Stimulated activated CD4-positive, alpha-beta T cell treated with anti-CD3 and anti-CD28 coated beads, Interleukin-1b, Interleukin-23, amount 100 ng/mL, for 1 hour (primary cell): ENCODE measurements around the gene RIMS4.

ENCODE experiments used
- DNase-seq, 2 donors: peaks; one replicate each; pipeline ENCODE4 v3.0.0-alpha.2; 2020; ENCODE audit warnings: low read depth in 2 of 2

Gene RIMS4

GRCh38 chr20:44742304-44743079 is 67.9 kb downstream of the RIMS4 start:
- DNase-seq: no peak

GRCh38 chr20:44739942-44740341 is 70.4 kb downstream of the RIMS4 start:
- no peak for DNase-seq

- DNase-seq: no peak
Measured at GRCh38 chr20:44738813-44739477, 71.4 kb downstream of the RIMS4 start.

DNA sequence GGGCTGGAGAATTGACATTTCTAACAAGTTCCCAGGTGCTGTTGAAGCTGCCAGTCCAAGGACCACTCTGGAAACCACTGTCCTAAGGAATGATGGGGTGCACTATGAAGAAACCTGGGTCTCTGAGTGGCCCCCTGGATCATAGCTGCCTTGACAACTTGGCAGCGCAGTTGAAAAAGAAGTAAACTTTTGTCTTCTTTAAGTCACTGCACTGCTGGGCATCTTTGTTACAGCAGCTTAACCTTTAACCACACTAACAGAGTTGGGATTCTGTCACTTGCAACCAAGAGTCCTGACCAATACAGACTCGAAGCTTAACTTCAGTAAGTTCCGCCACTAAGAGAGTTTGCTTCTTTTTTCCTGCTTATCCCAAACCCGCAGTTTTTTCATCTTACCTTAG is 73.2 kb downstream of the RIMS4 start:
- DNase-seq: no peak

- DNase-seq: no peak
Measured at GRCh38 chr20:44736170-44737021, 74.0 kb downstream of the RIMS4 start.

GRCh38 chr20:44735816-44736169 is 74.6 kb downstream of the RIMS4 start:
- DNase-seq: no peak

DNA sequence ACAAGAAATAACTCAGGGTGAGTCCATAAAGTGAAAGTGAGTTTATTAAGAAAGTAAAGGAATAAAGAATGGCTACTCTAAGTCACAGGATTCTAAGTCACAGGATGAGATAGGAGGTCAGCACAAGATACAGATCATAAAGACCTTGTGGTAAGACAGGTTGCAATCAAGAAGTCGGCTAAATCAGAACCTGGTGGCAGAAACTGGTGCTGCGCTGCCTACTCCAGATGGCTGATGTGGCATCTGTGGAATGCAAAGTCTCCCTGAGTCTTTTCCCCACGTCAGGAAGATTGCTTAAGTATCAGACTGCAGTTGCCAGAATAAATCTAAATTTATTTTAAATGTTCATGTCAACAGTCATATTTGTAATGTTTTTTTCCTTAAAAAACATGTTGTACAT is 75.4 kb downstream of the RIMS4 start:
- DNase-seq: no peak

DNA sequence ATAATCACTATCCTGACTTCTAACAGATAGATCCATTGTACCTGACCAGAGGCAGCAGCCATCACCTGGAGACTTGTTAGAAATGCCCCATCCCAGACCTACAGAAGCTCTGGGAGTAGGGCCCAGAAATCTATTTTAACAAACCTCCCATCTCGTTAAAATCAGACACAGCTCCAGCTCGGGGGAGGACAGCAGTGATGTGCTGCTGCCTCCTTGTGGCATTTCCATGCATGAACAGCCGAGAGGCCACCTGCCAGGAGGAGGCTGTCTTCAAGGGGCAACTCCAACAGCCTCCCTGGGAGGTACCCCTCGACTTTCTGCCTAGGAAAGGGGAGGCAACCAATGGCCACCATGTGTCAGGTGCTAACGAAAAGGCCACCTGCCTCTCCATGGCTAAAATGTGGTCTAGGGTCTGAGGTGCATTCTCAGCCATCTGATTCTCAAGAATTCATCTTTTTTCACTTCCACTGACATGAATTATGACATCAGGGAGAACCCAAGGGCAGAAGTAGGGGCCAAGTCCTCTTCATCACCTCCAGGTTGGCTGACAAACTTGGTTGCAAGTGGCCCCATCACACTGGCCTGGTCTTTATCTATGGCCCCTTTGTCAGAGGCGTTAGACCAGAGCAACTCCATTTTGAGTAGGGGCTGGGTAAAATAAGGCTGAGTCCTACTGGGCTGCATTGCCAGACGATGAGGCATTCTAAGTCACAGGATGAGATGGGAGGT is 76.8 kb downstream of the RIMS4 start:
- DNase-seq: peak; percentile 13 to 27

DNA sequence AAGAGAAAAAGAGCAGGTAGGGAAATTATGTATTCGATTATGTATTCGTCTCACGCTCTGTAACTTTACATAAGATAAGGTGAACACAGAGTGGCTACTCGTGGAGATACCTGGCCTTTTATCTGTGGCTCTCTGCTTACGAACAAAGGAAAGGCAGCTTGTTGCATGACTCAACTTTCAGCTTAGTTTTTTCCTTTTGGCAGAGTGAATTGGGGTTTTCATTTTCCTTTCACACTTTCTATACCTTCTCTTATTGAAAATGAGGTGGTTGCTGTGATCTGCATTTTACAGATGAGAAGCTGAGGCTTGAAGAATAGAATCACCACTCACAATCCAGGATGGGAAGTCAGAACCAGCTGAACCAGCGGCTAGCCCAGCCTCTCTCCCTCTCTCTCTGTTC is 78.0 kb downstream of the RIMS4 start:
- no peak for DNase-seq

DNA sequence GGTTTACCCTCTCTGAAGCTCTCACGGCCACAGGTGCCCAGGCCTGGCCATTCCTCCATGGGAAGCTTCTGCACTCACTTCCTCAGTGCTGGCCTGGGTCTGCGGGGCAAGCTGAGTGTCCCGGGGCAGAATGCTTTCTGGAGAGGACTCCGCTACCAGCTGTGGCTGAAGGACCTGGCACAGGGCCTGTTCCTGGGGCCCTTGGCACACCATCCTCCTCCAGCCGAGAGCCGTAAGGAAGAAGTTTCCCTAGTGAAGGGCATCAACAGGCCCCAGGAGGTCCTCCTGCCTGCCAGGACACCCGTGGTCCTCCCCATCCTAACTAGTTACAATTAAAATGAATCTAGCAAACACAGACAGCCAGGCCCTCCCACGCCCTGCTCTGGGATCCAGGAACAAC is 78.7 kb downstream of the RIMS4 start:
- no peak for DNase-seq

GRCh38 chr20:44730441-44730840 is 79.9 kb downstream of the RIMS4 start:
- no peak for DNase-seq

DNA sequence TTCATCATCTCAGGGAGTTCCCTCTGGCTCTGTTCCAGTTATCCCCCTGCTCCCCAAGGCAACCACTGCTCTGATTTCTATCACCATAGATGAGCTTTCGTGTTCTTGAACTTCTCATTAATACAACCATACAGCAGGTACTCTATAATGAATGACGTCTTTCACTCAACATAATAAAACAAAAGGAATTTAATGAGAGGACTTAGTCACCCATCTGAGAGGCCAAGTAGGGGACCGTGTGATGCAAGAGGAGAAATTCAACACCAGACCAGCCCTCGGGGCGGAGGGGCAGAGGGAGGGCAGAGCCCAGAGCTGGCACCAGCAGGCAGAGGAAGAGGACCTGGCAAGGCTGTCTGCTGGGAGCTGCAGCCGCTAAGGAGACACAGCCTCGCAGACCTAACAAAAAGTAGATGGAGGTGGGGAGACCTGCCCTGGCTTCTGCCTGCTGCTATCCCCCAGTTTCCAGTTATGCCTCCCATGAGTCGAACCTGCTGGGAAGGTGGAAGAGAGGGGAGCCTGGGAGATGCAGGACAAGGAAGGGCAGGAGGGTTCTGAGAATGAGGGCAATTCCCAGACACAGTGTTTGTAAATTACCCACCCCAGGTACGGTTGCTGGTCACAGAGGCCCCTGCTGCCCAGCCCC is 81.4 kb downstream of the RIMS4 start:
- DNase-seq: no peak

GRCh38 chr20:44727651-44728050 is 82.7 kb downstream of the RIMS4 start:
- no peak for DNase-seq

DNA sequence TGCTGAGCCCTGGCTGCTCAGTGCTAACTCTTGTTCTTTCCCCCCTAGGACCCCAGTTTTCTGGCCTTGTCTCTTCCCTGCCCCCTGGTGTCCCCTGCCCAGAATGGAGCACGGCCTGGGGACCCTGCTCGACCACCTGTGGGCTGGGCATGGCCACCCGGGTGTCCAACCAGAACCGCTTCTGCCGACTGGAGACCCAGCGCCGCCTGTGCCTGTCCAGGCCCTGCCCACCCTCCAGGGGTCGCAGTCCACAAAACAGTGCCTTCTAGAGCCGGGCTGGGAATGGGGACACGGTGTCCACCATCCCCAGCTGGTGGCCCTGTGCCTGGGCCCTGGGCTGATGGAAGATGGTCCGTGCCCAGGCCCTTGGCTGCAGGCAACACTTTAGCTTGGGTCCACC is 83.3 kb downstream of the RIMS4 start:
- DNase-seq: no peak

GRCh38 chr20:44725837-44726236 is 84.5 kb downstream of the RIMS4 start:
- no peak for DNase-seq

DNA sequence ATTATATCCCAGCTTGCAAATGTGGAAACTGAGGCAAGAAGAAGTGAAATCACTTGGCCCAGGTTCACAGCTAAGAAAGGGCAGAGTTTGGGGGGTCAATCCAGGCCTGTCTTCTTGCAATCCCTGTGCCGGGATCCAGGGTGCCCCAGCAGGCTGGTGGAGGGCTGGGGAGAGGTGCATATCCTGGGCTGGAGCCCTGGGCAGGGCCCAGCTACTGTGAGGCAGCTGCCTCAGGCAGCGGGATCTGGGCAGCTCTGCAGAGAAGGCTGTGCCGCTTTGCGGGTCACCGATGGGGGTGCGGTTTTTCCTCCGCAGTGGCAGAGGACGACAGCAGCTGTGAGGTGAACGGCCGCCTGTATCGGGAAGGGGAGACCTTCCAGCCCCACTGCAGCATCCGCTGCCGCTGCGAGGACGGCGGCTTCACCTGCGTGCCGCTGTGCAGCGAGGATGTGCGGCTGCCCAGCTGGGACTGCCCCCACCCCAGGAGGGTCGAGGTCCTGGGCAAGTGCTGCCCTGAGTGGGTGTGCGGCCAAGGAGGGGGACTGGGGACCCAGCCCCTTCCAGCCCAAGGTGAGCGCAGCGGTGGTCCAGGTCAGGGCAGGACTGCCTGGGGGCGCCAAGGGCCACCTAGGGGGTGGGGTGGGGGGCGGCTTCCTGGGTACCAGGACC is 85.8 kb downstream of the RIMS4 start:
- DNase-seq: no peak

DNA sequence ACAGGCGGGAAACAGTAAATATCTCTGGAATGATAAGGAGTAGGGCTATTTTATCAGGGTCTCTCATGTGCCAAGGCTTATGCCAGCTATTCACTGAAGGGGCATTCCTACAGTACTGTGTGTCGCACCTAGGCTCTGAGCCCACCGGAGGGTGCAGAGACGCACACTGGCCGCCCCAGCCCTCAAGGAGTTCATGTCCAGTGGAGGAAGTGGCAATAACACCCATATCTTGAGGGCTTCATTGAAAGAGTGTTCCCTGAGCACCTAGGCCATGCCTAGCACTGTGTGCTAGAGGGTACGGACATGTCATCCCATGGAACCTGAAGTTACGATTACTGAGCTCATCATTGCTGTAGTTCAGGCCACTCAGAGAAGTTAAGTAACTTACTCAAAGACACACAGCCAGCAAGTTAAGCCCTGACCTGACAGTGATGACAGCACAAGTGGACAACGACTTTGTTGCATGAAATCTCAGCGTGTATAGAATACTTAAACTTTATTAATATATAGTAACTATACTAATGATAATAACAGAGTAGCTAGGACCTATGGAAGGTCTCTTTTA is 86.5 kb downstream of the RIMS4 start:
- DNase-seq: no peak

DNA sequence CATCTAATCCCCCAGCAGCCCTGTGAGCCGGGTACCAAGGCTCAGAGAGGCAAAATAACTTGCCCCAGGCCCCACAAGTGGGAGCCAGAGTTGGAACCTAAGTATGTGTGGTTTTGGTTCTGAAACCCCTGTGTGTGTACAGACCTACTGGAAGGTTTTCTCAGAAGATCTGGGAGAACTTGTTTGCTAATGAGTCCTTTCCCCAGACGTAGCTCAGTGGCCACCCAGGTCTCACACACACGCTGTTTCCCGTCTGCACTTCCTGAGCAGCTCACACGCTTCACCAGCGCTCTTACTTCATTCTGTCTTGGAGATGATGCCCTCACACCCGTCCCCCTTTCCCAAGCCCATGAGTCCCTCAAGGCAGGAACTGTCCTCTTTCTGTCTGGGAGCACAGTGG is 87.0 kb downstream of the RIMS4 start:
- DNase-seq: no peak

- no peak for DNase-seq
Measured at GRCh38 chr20:44722990-44723389, 87.4 kb downstream of the RIMS4 start.

DNA sequence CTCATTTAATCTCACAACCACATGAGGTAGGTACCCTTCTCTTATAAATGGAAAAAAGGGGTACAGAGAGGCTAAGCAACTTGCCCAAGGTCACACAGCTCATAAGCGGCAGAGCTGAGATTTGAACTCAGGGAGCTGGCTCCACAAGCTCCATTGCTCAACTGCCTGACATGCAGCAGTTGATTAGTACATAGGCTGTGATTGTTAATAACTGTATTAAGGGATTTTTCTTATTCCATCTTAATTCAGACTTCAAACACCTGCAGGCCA is 88.6 kb downstream of the RIMS4 start:
- no peak for DNase-seq
